RCC 7860 (cell line): ENCODE measurements around the gene SYCP2.
"Not testable (repeated sequence)": the region's sequence is repeated elsewhere in the genome, so short reads cannot be mapped to it uniquely, and the experiment has no call there.

Experiments
- DNase-seq: peaks from one replicate; pipeline ENCODE4 v3.0.0-alpha.2; 2015; ENCODE audit warnings: low spot score
- FAIRE-seq: peaks from 2 replicates; lab custom pipeline; 2012; peaks lifted over from hg19 to GRCh38; lab: Jason Lieb, UNC

The SYCP2 gene

GRCh38 chr20:59933296-59933848 is at the start of gene SYCP2:
Gene SYCP2 (minus strand): TSS chr20:59933637. CDS start chr20:59922413, 11,224 bp downstream.
- FAIRE-seq, result no peak
- no peak for DNase-seq

DNA sequence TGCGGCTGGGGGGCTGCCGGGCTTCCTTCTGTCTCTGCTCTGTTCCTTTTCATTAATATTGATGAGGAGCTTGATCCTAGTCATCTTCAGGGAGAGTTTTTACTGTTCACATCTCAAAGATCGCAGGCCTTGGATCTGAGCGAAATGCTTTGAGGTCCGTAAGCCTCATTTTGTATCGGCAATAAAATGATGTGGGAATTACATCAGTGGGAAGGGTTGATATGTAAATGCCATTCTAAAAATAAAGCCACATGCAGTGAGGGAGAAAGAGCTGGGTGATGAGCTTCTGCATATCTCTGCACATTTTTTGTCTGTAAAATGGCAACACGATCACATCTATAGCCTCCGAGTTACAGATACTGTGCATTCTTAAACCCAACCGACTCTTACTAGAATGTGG is 49.6 kb upstream of the SYCP2 start:
- no peak for DNase-seq
- FAIRE-seq, result no peak

DNA sequence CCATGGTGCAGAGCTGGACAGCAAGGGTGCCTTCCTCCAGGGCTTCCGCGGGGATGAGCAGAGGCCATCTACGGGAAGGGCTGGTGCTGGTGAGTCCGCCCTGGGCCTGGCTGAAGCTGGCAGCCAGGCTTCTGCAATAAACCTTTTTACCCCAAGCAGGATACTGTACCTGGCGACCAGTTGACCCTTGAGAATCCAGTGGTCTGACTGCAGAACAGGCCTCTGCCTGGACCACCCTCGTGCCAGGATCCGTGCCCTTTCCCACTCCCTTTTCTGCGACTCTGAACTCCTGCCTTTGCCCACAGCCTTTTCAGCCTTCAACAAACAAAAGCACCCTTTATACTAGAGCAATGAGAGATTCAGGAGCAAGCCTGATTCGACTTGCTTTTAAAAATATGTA is 43.6 kb upstream of the SYCP2 start:
- DNase-seq (no peak), FAIRE-seq (no peak)

DNA sequence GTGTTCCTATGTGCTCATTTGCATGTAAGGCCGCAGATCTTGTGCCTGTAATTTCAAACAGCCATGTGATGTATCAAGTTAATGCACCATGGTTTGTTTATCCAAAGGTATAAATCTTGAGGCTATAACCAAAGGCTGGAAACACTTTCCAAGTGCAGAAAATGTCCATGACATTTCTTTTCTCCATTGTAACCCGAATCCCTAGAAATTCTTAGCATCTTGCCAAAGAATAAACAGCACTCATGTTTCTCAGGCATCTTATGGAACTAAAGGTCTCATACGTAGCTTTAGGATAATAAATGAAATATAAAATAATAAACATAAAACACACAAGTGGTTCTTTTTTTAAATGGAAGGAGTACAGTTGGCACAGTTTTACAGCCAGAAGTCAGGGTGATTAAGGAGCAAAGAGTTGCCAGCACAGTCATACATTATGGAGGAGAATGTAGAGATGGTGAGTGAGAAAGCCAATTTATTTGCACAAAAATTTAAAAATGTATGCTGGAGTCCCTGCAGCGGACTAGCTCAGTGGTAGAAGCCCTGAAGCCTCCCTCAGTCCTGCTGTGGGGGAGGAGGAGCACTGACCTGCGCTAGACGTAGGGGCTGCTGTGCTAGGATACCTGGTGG is 42.8 kb upstream of the SYCP2 start:
- no peak for DNase-seq
- no peak for FAIRE-seq

DNA sequence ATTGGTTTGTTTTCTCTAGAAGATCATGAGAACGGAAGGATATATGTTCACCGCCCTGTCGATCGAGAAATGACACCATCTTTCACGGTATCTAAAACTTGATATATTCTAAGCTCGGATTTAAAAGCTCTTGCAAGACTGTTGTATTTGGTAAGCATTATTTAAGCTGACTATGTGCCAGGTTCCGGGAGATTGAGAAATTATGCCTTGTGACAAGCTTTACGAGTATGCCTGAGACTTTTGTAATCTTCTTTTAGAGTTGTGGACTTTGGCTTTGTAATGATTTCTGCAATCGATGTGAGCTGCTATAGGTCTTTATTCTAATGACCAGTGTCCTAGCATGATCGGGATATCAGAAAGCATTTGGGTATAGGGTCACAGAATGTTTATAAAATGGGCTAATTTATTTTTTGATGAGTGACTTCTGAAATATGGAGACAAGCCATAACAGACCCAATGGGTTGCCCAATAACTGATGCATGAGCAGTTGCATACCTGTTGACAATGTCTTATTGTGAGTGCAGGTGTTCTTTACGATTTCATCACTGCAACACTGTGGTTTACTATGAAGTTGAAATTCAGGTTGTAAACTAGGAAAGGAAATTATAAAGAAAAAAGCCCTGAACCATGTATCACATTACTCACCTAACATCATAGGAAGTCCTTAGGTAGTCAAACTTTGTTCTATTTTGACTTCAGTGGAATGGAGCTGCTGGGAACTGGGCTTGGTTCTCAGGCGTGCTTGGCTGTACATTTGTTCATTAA is 38.8 kb upstream of the SYCP2 start:
- no peak for FAIRE-seq
- DNase-seq, result no peak

- FAIRE-seq, result no peak
- DNase-seq, result no peak
Observed at GRCh38 chr20:59971428-59971827, 38.0 kb upstream of the SYCP2 start.

DNA sequence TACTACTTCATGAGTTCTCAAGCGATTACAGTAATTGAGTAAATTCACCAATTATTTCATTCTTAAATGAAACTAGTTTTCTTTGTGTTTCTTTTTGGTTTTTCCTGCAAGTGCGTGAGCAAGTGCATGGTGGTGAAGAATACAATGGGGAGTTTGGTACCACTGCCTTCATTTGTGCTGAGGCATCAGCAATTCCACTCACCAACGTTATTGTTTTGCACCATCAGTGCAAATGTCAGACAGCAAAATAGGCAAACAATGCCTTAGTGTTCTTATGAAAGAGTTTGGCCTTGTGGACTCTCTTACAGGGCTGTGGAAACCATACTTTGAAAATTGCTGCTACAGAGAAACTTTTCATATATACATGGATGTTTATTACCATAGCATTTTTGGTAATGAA is 33.0 kb upstream of the SYCP2 start:
- no peak for FAIRE-seq
- no peak for DNase-seq

GRCh38 chr20:59962155-59962554 is 28.7 kb upstream of the SYCP2 start:
- DNase-seq (no peak), FAIRE-seq (no peak)

- FAIRE-seq, result no peak
- no peak for DNase-seq
Observed at GRCh38 chr20:59961423-59961822, 28.0 kb upstream of the SYCP2 start.

GRCh38 chr20:59958626-59959025 is 25.2 kb upstream of the SYCP2 start:
- DNase-seq (no peak), FAIRE-seq (no peak)

DNA sequence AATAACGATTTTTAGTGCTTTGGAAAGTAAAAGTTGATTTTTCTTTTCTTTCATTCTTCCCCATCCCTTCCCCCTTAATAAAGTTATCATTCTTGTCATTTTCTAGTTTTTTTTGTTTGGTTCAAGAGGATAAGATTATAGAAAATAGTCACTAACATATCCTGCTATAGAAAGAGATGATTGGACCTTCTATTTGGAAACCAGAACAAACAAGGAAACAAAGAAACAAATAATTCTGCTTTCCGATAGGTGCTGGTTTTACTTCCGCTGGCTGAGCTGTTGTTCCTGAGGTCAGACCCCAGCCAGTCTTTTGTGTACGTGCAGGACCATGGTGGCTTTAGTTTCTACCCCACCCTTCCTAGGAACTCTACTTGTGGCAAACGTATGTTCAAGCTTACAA is 24.7 kb upstream of the SYCP2 start, which contains the start of gene CDH26:
TSS of gene CDH26 (plus strand) at position 301 of the 400 bp plus-strand sequence. CDS start 304 bp downstream, outside the sequence.
- DNase-seq, result no peak
- no peak for FAIRE-seq

DNA sequence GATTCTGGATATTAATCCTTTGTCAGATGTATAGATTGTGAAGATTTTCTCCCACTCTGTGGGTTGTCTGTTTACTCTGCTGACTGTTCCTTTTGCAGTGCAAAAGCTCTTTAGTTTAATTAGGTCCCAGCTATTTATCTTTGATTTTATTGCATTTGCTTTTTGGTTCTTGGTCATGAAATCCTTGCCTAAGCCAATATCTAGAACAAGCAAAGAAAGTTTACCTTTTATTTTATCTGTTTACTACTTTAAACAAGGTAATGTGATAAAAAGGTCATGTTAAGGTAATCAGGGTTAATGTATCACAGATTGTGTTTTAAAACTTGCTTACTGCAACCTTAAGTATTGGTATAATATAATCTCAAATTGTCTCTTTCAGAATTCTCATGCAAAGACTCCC is 24.1 kb upstream of the SYCP2 start:
- FAIRE-seq, DNase-seq: not testable (repeated sequence)

GRCh38 chr20:59955131-59955796 is 21.8 kb upstream of the SYCP2 start:
- DNase-seq, result peak; percentile 20
- FAIRE-seq, result no peak

DNA sequence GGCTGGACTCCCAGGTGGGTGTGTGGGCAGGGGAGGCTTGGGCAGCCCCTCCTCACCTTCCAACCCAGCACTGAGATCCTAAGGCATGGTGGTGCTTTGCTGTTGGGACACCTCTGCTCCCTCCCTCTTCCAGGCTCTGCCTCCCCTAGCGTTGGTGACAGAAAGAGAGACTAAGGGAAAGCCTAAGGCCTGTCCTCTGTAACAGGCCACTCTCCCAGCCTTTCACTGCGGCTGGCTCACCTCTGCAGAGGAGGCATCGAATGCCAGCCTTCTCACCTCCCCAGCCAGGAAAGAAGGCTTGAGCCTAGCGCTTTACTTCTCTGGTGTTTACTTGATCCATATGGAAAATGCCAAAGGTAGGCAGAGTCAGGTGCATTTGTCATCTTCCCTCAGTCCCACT is 21.3 kb upstream of the SYCP2 start:
- FAIRE-seq, result no peak
- DNase-seq, result no peak

GRCh38 chr20:59949911-59950310 is 16.5 kb upstream of the SYCP2 start:
- DNase-seq (no peak), FAIRE-seq (no peak)

GRCh38 chr20:59948828-59949720 is 15.6 kb upstream of the SYCP2 start:
- FAIRE-seq, result peak; percentile 62
- DNase-seq, result no peak

DNA sequence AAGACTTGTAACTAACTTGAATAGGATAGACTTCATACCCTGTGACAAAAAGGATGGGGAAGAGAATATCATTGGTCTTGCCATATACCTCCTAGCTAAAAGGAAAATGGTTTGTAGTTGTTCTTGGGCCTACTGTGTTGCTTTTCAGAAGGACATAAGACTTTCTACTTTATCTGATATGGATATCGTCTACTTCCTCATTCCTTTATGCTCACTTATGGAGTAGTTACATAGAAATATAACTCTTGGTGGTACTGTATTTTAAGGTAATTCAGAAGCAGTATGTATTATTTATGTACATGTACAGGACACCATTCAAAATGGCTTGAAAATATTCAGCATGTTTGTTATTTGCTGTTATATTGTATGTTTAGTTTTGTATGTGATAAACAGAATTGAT is 14.8 kb upstream of the SYCP2 start:
- DNase-seq, result no peak
- FAIRE-seq, result no peak

- FAIRE-seq, result no peak
- no peak for DNase-seq
Observed at GRCh38 chr20:59947376-59947775, 13.9 kb upstream of the SYCP2 start.

- DNase-seq (no peak), FAIRE-seq (no peak)
Observed at GRCh38 chr20:59945731-59946130, 12.3 kb upstream of the SYCP2 start.

GRCh38 chr20:59945175-59945574 is 11.7 kb upstream of the SYCP2 start:
- no peak for DNase-seq
- no peak for FAIRE-seq

DNA sequence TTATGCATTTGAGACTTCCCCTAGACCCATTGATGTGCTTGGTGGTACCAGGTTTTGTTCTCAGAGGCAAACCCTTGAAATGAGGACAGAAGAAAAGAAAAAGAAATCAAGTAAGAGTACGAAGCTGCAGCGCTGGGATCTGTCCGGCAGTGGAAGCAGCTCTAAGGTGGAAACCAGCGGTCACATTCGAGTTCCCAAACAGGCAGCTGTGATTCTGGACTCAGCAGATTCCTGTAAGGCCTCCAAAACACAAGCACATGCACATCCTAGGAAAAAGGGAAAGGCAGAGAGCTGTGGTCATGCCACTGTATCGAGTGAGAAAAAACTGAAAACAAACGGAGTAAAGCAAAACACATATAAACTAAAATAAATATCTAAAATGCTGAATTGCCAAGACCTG is 11.3 kb upstream of the SYCP2 start:
- DNase-seq, result no peak
- no peak for FAIRE-seq
